Measurements from ENCODE around the gene COA8. TPM values are rescaled to one million over a fixed set of nuclear protein-coding genes. Genes with fewer than 3 reads are reported as not detected.

COA8 gene
- total and polyA plus RNA-seq, 2 of the 13 experiments (the other 11 are each of a cell fraction or from before 2014, with no cell fraction given) = 10.9 to 25.1 TPM

- TF ChIP-seq, protein P1, sequence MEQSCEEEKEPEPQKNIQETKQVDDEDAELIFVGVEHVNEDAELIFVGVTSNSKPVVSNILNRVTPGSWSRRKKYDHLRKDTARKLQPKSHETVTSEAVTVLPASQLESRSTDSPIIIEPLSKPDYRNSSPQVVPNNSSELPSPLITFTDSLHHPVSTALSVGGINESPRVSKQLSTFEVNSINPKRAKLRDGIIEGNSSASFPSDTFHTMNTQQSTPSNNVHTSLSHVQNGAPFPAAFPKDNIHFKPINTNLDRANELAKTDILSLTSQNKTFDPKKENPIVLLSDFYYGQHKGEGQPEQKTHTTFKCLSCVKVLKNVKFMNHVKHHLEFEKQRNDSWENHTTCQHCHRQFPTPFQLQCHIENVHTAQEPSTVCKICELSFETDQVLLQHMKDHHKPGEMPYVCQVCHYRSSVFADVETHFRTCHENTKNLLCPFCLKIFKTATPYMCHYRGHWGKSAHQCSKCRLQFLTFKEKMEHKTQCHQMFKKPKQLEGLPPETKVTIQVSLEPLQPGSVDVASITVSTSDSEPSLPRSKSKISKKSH (CRISPR knock-in tag; IDR thresholded peaks at IDR 0.05; ENCODE audit: borderline replicate concordance) = no peak
- TF ChIP-seq ZNF563 (CRISPR knock-in tag; IDR thresholded peaks at IDR 0.05) (no peak), NR2C2 (CRISPR knock-in tag; IDR thresholded peaks at IDR 0.05; ENCODE audit: borderline replicate concordance) (no peak), JDP2 (CRISPR knock-in tag; IDR thresholded peaks at IDR 0.05; ENCODE audit: borderline replicate concordance) (no peak), KDM2A (CRISPR knock-in tag; IDR thresholded peaks at IDR 0.05; ENCODE audit: borderline replicate concordance, low read depth) (0 out of 2 replicates have a peak, but pooled peaks have one; percentile 36), GTF3A (CRISPR knock-in tag; conservative IDR thresholded peaks at IDR 0.05) (no peak), SMAD9 (CRISPR knock-in tag; IDR thresholded peaks at IDR 0.05) (no peak), NCOA2 (CRISPR knock-in tag; IDR thresholded peaks at IDR 0.05) (no peak), JUN (CRISPR knock-in tag; IDR thresholded peaks at IDR 0.05) (no peak), DBP (CRISPR knock-in tag; IDR thresholded peaks at IDR 0.05; ENCODE audit: not compliant biosample characterization) (no peak), MTERF4 (CRISPR knock-in tag; IDR thresholded peaks at IDR 0.05) (no peak), ZSCAN21 (CRISPR knock-in tag; IDR thresholded peaks at IDR 0.05; ENCODE audit: borderline replicate concordance) (no peak), HOMEZ (CRISPR knock-in tag; IDR thresholded peaks at IDR 0.05; ENCODE audit: low read depth) (no peak), MIER2 (CRISPR knock-in tag; IDR thresholded peaks at IDR 0.05) (no peak), ZNF224 (CRISPR knock-in tag; IDR thresholded peaks at IDR 0.05) (no peak), SOX13 (IDR thresholded peaks at IDR 0.05) (no peak), SOX13 (CRISPR knock-in tag; conservative IDR thresholded peaks at IDR 0.05 in 1 of 2, IDR thresholded peaks at IDR 0.05 in 1 of 2) (peak in 1 of 2 experiments; percentile 57; a peak in 2 of 4 replicates), NR2F1 (CRISPR knock-in tag; IDR thresholded peaks at IDR 0.05) (no peak), RFX1 (IDR thresholded peaks at IDR 0.05) (no peak), ZNF777 (CRISPR knock-in tag; IDR thresholded peaks at IDR 0.05) (no peak), TMF1 (CRISPR knock-in tag; IDR thresholded peaks at IDR 0.05; ENCODE audit: low read depth) (no peak), ZFP62 (CRISPR knock-in tag; IDR thresholded peaks at IDR 0.05) (no peak), PAXIP1 (CRISPR knock-in tag; conservative IDR thresholded peaks at IDR 0.05) (no peak)
These were observed 20.1 kb upstream of the COA8 start (continued) for GRCh38 chr14:103542605-103543088.

All from HepG2 (cell line).